Esophagus muscularis mucosa (tissue), 4 donors: ENCODE measurements around the gene RTF2. TPM values are rescaled to one million over a fixed set of nuclear protein-coding genes. Genes with fewer than 3 reads are reported as not detected.
A peak's percentile ranks its signal among the peaks of the same experiment; 100 is the strongest.

Experiments
- DNase-seq: peaks from one replicate; pipeline ENCODE4 v3.0.0-alpha.2; 2017; ENCODE audit errors: extremely low spot score
- H3K27ac ChIP-seq, 4 donors: fragments of 200-600 bp; sonication (generic); replicated peaks in 1 of 4; 1 replicate in 3 of 4; 2 replicates in 1 of 4; pipeline ENCODE4 v1.5.1; 2016 to 2019; ENCODE audit warnings: mild to moderate bottlenecking in 1 of 4
- H3K27me3 ChIP-seq, 4 donors: fragments of 200-600 bp; sonication (generic); one replicate each; pipeline versions ENCODE4 v1.5.1 to v1.6.0; 2016 to 2019
- H3K36me3 ChIP-seq, 4 donors: fragments of 200-600 bp; sonication (generic); one replicate each; pipeline ENCODE4 v1.5.1; 2016 to 2019
- H3K4me1 ChIP-seq, 4 donors: fragments of 200-600 bp; sonication (generic); one replicate each; pipeline ENCODE4 v1.5.1; 2016 to 2019
- H3K4me3 ChIP-seq, 4 donors: fragments of 200-600 bp; sonication (generic); 1 replicate in 2 of 4; 2 replicates in 2 of 4; pipeline ENCODE4 v1.5.1; 2016 to 2019; ENCODE audit warnings: mild to moderate bottlenecking in 4 of 4, moderate library complexity in 1 of 4
- H3K9me3 ChIP-seq, 4 donors: fragments of 200-600 bp; sonication (generic); 1 replicate in 3 of 4; 2 replicates in 1 of 4; pipeline ENCODE4 v1.5.1; 2016 to 2019
- CTCF ChIP-seq, 3 experiments: fragments of 200-600 bp in 2 of 3; fragments of 450-650 bp in 1 of 3; sonication (generic) in 2 of 3; IDR thresholded peaks; one replicate each; pipeline ENCODE4 v1.5.1; 2017 to 2019; ENCODE audit warnings: antibody characterized with exemption in 3 of 3, mild to moderate bottlenecking in 2 of 3, moderate library complexity in 1 of 3
- EP300 ChIP-seq: sonication (generic); formaldehyde crosslinking; IDR thresholded peaks from one replicate; pipeline ENCODE4 v1.6.1; 2017; ENCODE audit warnings: antibody characterized with exemption
- POLR2A ChIP-seq: fragments of 450-650 bp; IDR thresholded peaks from one replicate; pipeline ENCODE4 v1.6.1; 2017; ENCODE audit warnings: antibody characterized with exemption, moderate library complexity, mild to moderate bottlenecking, low read depth
- POLR2AphosphoS5 ChIP-seq, 2 donors: sonication (generic); formaldehyde crosslinking; IDR thresholded peaks; one replicate each; pipeline ENCODE4 v1.6.1; 2017; ENCODE audit warnings: antibody characterized with exemption in 2 of 2
- WGBS: methylation state at CpG from one replicate; pipeline ENCODE4 v1.1.5; 2018; 5-methylcytosine and 5-hydroxymethylcytosine counted together
- intact Hi-C: fragments of 100-400 bp; cut with DNase I; formaldehyde crosslinking; loops from one replicate; pipeline ENCODE4 v1.15.1; 2023
- total RNA-seq, 4 donors: library from RNA; depleted of rRNA; stranded (reverse); fragments of >200 nt; gene quantifications; one replicate each; pipeline versions ENCODE4 v1.1.0 to v1.2.1, GENCODE V29; 2016

Gene RTF2
- total RNA-seq, 4 donors from 2014 or later = 71.0 to 93.3 (median 78.5) TPM

GRCh38 chr20:56467968-56468315 lies 485 bp upstream of the RTF2 start:
- no peak for DNase-seq
- H3K36me3 ChIP-seq = peaks cover 0 to 12% (median 4%) of the 10 kb centered on the region in 4 donors
- H3K27ac ChIP-seq = peak overlapping the region; percentile 85 to 90 (median 88)
- H3K4me3 ChIP-seq = peak overlapping the region; percentile 73 to 96 (median 79)
- intact Hi-C loops = loop anchor here (2.0 kb wide), 2 partner anchors 67 to 75 kb away; partner anchors contain the start of genes AURKA and CSTF1
- peaks cover 25 to 35% (median 30%) of the 10 kb centered on the region in 4 donors for H3K4me1 ChIP-seq
- no peaks in the 10 kb centered on the region for H3K9me3 ChIP-seq
- TF ChIP-seq POLR2AphosphoS5 (IDR thresholded peaks at IDR 0.05) = no peak
- TF ChIP-seq CTCF (IDR thresholded peaks at IDR 0.05) = no peak
- no peak for TF ChIP-seq EP300
- TF ChIP-seq POLR2A = no peak
- WGBS = 6% methylated on average over 7 of the region's 7 CpGs
- H3K27me3 ChIP-seq = no peaks in the 10 kb centered on the region

GRCh38 chr20:56469077-56469449 lies 636 bp downstream of the RTF2 start:
- 24% methylated on average over 8 of the region's 8 CpGs for WGBS
- H3K9me3 ChIP-seq = no peaks in the 10 kb centered on the region
- peak overlapping the region; percentile 73 to 96 (median 79) for H3K4me3 ChIP-seq
- peak overlapping the region; percentile 85 to 90 (median 88) for H3K27ac ChIP-seq
- peaks cover 9 to 23% (median 15%) of the 10 kb centered on the region in 4 donors for H3K36me3 ChIP-seq
- TF ChIP-seq POLR2AphosphoS5 (IDR thresholded peaks at IDR 0.05) (no peak), CTCF (IDR thresholded peaks at IDR 0.05) (no peak), EP300 (no peak), POLR2A (no peak)
- DNase-seq = no peak
- H3K4me1 ChIP-seq = peaks cover 25 to 35% (median 30%) of the 10 kb centered on the region in 4 donors
- intact Hi-C loops = loop anchor here (2.0 kb wide), 1 partner anchor 68 kb away; no protein-coding TSS in a partner anchor
- no peaks in the 10 kb centered on the region for H3K27me3 ChIP-seq

GRCh38 chr20:56483970-56484369 lies 15.5 kb downstream of the RTF2 start:
- DNase-seq = no peak
- H3K27me3 ChIP-seq = no peaks in the 10 kb centered on the region
- H3K4me3 ChIP-seq = no peak overlapping the region
- intact Hi-C loops = no loop called here
- WGBS = 67% methylated on average over 7 of the region's 7 CpGs
- no peaks in the 10 kb centered on the region for H3K4me1 ChIP-seq
- H3K9me3 ChIP-seq = no peaks in the 10 kb centered on the region
- H3K36me3 ChIP-seq = peaks cover 35 to 97% (median 81%) of the 10 kb centered on the region in 4 donors
- TF ChIP-seq POLR2AphosphoS5 (IDR thresholded peaks at IDR 0.05) = no peak
- TF ChIP-seq POLR2A = no peak
- TF ChIP-seq EP300 = no peak
- TF ChIP-seq CTCF (IDR thresholded peaks at IDR 0.05) = no peak
- no peak overlapping the region for H3K27ac ChIP-seq

- DNase-seq = no peak
- Histone ChIP-seq H3K9me3 (no peaks in the 10 kb centered on the region), H3K4me3 (no peak overlapping the region), H3K36me3 (peaks cover 20 to 96% (median 78%) of the 10 kb centered on the region in 4 donors), H3K4me1 (peaks cover 0 to 6% (median 0%) of the 10 kb centered on the region in 4 donors), H3K27me3 (no peaks in the 10 kb centered on the region), H3K27ac (no peak overlapping the region)
- intact Hi-C loops = no loop called here
- 73% methylated on average over 11 of the region's 11 CpGs for WGBS
- TF ChIP-seq POLR2A (no peak), CTCF (IDR thresholded peaks at IDR 0.05) (no peak), EP300 (no peak), POLR2AphosphoS5 (IDR thresholded peaks at IDR 0.05) (no peak)
These were observed 18.8 kb downstream of the RTF2 start for GRCh38 chr20:56487216-56487615.

- DNase-seq = no peak
- peaks cover 0 to 6% (median 0%) of the 10 kb centered on the region in 4 donors for H3K4me1 ChIP-seq
- H3K27ac ChIP-seq = no peak overlapping the region
- H3K4me3 ChIP-seq = no peak overlapping the region
- peaks cover 20 to 96% (median 75%) of the 10 kb centered on the region in 4 donors for H3K36me3 ChIP-seq
- no peaks in the 10 kb centered on the region for H3K27me3 ChIP-seq
- 98% methylated on average over 5 of the region's 5 CpGs for WGBS
- intact Hi-C loops = no loop called here
- TF ChIP-seq POLR2A (no peak), EP300 (no peak), CTCF (IDR thresholded peaks at IDR 0.05) (no peak), POLR2AphosphoS5 (IDR thresholded peaks at IDR 0.05) (no peak)
- no peaks in the 10 kb centered on the region for H3K9me3 ChIP-seq
These were observed 20.1 kb downstream of the RTF2 start for GRCh38 chr20:56488566-56488965.
